PFSK-1 (cell line): ENCODE data around the gene DAPK1.

Experiments used
- FOXP2 ChIP-seq: optimal IDR thresholded peaks from 2 replicates; pipeline ENCODE3; 2011; ENCODE audit warnings: borderline replicate concordance, control low read depth, inconsistent platforms; ENCODE audit not compliant: insufficient read depth; ENCODE audit errors: extremely low read length, extremely low read depth
- POLR2AphosphoS5 ChIP-seq: IDR thresholded peaks from 2 replicates; pipeline ENCODE4 v1.6.1; 2012; ENCODE audit warnings: low read depth, mild to moderate bottlenecking, control low read depth, low read length, moderate library complexity
- REST ChIP-seq, 2 experiments: IDR thresholded peaks; 2 replicates each; pipeline versions ENCODE4 v1.6.1 to v1.8.0; 2011 to 2012; ENCODE audit warnings: low read depth in 2 of 2, low read length in 2 of 2, control low read depth in 1 of 2, inconsistent platforms in 1 of 2, mild to moderate bottlenecking in 1 of 2, moderate library complexity in 1 of 2; ENCODE audit not compliant: insufficient read depth in 1 of 2
- SIN3A ChIP-seq: IDR thresholded peaks from 2 replicates; pipeline ENCODE4 v1.6.1; 2012; ENCODE audit warnings: mild to moderate bottlenecking, low read length, moderate library complexity, borderline replicate concordance; ENCODE audit not compliant: insufficient read depth
- TAF1 ChIP-seq: IDR thresholded peaks from 2 replicates; pipeline ENCODE4 v1.6.1; 2012; ENCODE audit warnings: low read length, control low read depth, borderline replicate concordance; ENCODE audit not compliant: insufficient read depth

Gene DAPK1

GRCh38 chr9:87588339-87588738 is 90.7 kb downstream of the DAPK1 start:
- TF ChIP-seq SIN3A: no peak
- TF ChIP-seq FOXP2: no peak
- TF ChIP-seq REST (IDR thresholded peaks at IDR 0.05; ENCODE audit: insufficient read depth in 1 of 2, low read depth in 2 of 2, low read length in 2 of 2): no peak
- TF ChIP-seq TAF1: no peak
- TF ChIP-seq POLR2AphosphoS5: no peak

- TF ChIP-seq SIN3A: no peak
- TF ChIP-seq REST (IDR thresholded peaks at IDR 0.05; ENCODE audit: insufficient read depth in 1 of 2, low read depth in 2 of 2, low read length in 2 of 2): no peak
- no peak for TF ChIP-seq POLR2AphosphoS5
- no peak for TF ChIP-seq FOXP2
- no peak for TF ChIP-seq TAF1
Measured at GRCh38 chr9:87590996-87591395, 93.3 kb downstream of the DAPK1 start.

- TF ChIP-seq FOXP2 (no peak), POLR2AphosphoS5 (no peak), TAF1 (no peak), SIN3A (no peak), REST (IDR thresholded peaks at IDR 0.05; ENCODE audit: insufficient read depth in 1 of 2, low read depth in 2 of 2, low read length in 2 of 2) (no peak)
Measured at GRCh38 chr9:87592554-87593358, 95.1 kb downstream of the DAPK1 start.

- no peak for TF ChIP-seq REST (IDR thresholded peaks at IDR 0.05; ENCODE audit: insufficient read depth in 1 of 2, low read depth in 2 of 2, low read length in 2 of 2)
- no peak for TF ChIP-seq TAF1
- no peak for TF ChIP-seq FOXP2
- no peak for TF ChIP-seq SIN3A
- TF ChIP-seq POLR2AphosphoS5: no peak
Measured at GRCh38 chr9:87593359-87593980, 95.8 kb downstream of the DAPK1 start.
